Epidermal melanocyte (primary cell): Measurements from ENCODE around the gene TTLL5.

Experiments
- DNase-seq: peaks from one replicate; pipeline ENCODE4 v3.0.0; 2011; ENCODE audit warnings: low spot score; ENCODE audit not compliant: insufficient read length

The TTLL5 gene

DNA sequence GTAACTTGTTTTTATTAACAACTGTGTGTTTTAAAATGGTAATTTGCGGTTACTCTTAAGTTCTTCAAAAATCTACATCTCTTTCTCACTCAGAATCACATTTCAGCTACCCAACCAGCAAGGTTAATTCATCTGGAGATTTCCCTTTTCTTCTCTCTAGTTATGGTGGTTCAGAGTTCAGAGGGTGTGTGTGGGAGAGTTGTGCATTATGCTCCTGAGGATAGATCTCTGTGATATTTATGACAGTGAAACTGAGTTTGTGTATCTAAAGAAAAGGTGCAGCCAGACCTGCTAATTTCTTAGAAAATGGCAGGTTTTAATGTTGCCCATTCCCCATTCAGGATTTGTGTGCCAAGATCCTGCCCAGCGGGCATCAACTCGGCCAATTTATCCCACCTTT lies 73.8 kb downstream of the TTLL5 start:
- no peak for DNase-seq

DNA sequence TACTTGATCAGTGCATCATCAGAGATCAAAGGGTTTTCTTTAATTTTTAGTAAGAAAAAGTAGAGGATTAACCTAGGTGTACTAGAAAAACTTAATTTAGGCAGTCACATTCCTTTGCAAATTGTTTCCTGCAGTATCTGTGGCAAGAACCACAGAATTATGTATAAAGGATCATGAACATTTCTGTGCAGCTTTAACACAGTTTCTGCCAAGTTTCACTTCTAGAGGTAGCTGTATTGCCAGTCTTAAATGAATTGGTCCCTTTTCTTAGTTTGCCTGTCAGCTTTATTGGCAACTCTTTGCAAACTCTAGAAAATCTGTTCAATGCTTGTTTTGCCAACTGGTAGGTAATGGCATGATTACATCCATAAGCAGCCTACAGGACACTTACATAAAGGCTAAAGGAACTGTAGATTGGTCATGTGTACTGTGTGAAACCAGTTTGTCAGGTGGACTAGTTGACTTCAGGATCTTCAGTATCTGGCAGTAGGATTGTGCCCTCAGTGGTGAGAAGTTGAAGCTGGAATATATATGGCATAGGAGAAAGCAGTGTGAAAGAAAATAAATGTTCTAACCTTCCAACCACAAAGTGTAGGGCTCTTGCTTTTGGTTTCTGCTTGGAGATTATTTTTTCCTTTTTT lies 75.9 kb downstream of the TTLL5 start:
- no peak for DNase-seq

DNA sequence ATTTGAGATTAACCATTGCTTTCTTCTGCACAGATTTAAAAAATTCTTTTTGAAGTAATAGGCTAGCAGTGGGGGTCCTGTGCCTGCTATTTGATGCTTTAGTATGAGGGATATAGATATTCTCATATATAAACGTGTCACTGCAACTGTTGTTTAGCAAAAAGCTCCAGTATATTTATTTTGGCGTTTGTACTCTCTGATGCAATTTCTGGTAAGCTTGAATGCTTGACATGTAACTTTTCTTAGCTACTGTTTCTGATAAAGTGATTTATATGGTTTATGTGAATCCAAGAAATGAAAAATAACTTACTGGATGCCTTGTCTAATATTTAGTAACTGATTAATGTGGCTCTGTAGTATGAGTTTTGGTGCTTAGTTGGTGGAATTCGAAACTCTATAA lies 77.1 kb downstream of the TTLL5 start:
- DNase-seq = no peak

DNA sequence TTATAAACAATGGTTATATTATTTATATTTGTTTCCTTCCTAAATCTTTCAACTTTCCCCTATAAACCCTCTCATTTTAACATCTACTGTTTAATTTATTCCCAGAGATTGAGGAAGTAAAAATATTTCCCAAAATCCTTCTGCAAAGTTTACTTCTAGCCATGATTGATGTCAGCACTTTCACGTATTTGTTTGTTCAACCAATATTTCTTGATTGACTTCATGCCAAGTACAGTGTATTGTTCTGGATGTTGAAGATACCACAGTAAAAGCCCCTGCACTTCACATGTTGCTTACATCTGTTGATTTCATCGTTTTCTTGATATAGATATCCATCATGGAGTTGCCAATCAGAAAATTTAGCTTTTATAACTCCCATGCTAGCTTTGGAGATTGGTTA lies 81.8 kb downstream of the TTLL5 start:
- DNase-seq = no peak

DNA sequence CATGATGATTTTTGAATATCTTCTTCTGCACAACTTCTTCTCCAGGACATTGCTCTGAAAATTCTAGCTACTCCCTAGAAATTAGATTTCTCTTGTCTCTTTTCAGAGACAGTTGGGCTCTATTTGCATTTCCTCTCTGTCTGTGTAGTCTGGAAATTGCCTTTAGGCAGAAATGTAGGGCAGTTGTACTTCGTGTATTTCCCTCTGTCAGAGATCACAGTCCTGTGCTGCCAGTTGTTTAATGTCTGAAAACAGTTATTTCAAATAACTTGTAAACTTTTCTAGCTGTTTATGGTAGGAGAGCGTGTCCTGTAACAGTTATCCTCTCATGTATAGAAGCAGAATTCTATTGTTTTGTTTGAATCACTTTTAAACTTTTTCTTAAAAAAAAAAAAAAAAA lies 86.9 kb downstream of the TTLL5 start:
- DNase-seq = no peak

DNA sequence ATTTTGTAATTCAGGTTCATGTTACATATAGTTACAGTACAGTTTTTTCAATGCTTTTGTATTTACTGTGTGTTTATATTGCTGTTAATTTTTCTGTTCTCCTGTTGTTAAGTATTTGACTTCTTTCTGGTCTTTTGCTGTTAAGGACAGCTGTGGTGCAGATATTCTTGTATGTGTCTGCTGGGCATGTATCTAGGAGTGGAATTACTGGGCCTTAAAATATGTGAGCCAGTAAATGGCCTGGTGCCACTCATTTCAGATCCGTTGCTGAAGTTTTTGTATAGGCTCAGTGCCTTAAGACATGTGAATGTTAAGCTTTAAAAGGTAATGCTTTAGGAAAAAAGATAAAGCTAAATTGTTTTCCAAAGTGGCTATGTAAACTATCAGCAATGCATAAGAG lies 87.3 kb downstream of the TTLL5 start:
- no peak for DNase-seq

DNA sequence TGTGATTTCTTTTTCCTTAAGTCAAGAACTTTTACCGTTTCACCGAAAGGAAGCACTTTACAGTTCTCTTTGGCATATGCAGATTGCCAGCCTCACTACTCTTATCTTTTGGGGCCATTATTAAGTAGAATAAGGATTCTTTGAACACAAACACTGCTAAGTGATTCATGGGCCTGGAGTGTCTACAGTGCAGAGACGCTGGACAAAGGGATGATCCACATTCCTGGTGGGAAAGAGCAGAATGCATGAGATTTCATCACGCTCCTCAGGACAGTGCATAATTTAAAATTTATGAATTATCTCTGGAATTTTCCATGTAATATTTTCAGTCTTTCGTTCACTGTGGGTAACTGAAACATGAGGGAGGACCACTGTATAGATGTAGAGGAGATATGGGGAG lies 90.2 kb downstream of the TTLL5 start:
- no peak for DNase-seq

DNA sequence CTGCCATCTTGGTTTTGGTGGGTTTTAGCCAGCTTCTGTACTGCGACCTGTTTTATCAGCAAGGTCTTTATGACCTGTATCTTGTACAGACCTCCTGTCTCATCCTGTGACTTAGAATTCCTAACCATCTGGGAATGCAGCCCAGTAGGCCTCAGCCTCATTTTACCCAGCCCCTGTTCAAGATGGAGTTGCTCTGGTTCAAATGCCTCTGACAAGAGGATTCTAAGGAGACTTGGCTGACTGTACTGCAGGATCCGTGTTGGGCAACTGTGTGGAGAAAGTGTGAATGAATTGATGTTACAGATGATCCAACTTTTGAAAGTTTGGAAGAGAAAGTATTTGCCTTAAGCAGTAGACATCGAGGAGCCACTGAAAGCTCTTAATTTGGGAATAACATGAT lies 91.0 kb downstream of the TTLL5 start:
- DNase-seq = no peak

DNA sequence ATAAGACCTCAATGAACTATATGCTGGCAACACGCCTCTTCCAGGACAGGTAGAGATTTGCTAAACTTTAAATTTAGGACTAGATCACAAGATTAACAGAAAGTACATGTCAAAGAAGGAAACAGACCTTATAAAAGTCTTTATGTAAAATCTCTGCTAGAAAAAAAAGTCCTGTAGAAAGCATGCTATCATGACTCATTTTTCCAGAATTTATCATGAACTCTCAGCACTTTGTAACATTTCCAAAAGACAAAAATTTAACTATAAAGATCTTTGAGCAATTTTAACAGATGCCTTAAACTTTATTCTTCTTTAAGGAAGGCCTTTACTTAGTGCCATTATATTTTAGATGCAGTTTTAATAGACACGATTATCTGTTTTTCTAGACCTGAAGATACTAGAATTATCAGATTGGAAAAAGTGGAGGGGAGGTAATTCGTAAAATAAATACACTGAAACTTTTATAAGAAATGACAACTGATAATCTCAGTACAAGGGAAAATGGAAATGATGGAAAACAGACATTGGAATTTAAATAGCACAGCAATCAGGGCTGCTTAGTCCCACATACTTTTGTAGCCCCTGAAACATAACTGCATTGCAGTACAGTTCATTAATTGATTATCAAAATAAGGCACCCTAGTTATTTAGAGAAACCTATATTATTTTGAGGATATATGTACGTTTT lies 92.0 kb downstream of the TTLL5 start:
- DNase-seq = no peak

DNA sequence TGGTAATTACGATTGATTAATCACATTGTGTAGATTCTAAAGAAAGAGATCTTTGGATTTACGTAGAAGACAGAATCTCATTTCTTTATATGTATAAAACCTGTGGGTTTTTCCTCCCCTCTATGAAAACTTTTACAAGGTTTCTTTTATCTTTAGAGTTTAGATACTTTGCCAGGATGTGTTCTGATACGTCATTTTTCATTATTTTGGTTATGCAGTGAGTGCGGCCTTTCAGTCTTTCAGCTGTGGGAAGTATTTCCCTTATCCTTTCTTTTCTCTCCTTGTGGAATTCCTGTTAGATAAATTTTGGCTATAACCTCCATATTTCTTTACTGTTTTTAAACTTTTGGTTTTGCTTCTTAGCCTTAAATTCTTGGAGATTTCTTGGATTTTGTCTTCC lies 92.7 kb downstream of the TTLL5 start:
- no peak for DNase-seq

DNA sequence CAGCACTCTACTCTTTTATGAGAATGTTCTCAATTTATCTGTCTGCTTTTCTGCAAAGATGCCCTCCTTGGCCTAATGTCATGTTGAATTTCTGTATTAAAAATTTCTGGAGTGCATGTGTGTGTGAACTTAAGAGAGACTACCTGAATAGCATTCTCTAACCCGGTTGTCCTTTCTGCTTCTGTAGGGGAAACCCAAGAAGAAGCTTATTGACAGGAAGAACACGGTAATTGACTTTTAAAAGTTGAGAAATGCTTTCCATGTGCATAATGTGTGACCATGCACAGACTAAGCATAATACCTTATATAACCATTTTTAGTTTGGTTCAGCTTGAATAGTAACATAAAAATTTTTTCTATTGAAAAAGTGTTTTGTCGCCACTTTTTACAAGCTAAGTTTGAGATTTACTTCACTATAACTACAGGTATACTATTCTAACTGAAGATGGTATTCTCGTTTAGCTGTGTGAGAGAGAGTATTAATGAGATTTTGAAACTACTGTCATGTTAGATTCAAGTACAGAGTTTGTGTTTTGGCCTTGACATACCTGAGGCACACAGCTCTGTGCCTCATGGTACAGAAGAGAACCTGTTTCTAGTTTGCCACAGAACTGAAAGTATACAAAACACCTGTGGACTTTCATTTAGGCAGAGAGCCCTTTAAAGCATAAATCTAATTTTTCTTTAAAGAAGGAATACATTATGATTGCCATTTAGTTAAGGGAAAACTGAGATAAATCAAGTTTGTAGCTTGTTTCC lies 96.8 kb downstream of the TTLL5 start:
- DNase-seq = no peak

DNA sequence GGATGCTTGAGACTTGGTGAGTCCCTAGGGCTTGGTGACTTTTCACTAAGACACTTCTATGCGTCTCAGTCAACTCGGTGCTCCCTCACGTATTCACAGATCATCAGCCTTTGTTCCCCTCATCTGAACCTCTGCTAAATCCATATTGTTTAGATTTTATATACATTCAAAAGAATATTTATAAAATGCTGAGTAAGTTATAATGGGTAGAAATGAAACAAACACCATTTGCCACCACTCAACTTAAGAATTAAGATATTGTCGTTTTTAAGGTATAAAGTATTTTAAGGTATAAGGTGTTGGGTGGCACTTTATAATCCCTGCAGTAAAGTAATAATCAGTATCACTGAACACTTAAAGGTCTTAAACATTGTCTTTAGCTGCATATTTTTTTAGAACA lies 103.0 kb downstream of the TTLL5 start:
- DNase-seq = no peak

DNA sequence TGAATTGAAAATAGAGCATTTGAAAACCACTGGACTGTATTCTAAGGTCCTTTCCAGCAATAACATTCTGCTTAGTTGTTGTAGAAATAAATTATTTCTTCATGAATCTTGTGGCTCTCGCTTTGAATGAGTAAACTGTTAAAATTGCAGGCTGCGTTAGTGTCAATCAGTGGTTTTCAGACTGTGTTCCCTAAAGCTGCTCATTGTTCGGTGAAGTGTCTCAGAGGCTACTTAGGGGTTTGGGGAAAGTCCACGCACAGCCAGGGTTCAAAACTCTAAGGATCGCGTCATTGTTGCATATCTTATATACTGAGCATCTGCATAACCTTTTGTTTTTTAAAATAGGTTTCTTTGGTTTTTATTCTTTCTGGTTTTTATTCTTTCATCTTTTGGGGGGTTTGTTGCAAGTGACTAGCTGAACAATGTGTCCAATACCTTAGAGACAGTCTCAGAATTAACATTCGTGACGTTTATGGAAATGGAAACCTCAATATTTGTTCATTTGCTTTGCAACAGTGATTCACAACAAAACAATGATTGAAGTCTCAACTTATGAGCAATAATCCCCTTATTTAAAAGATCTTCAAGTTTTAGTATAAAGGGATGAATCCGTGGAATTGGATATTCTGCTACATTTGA lies 108.1 kb downstream of the TTLL5 start:
- no peak for DNase-seq

DNA sequence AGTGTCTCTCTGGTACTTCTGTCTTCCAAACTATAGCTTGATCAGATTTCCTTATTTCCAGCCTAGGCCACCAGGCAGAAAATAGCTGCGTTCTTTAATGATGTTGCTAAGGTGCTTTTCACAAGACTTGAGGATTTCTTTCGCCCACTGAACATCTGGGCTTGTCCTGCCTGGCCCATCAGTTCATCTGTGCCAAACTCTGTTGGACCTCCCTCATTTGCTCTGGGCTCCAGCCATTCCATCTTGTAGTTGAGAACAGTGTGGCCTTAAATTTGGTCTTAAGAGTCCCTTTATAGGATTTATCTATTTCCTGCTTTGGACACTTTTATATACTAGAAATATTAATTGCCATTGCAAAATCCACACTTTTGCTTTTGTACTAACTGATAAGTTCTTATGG lies 109.6 kb downstream of the TTLL5 start:
- DNase-seq = no peak

DNA sequence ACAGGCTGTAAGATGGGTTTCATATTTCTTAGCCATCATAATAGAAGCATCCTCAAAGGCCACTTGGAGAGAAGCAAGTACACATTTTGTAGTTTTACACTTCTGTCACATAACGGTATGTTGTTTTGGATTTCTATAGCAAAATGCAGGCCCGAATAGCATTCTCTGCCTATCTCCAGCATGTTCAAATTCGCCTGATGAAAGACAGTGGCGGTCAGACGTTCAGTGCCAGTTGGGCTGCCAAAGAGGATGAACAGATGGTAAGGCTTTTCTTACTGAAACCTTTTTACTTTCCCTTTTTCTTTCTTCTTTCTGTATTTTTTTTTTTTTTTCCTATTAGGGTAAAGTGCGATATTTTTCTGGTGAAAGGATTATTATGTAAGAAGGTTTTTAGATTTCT lies 110.5 kb downstream of the TTLL5 start:
- DNase-seq = no peak

DNA sequence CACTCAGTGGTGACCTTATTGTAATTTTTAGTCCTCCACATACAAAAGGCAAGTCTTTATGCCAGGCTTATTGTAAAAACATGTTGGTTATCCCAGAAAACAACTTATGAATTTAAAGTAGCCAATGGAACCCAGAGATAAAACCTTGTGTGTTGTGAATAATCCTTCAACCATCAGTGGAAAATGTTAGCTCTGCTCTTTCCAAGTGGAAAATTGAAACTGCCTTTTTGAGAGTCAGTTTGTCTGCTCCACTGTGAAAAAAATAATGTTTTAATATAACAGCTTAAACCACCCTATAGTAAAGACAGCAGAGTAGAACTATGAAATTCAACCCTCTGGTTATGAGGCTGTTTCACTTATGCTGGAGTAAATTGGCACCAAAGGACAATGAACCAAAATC lies 112.0 kb downstream of the TTLL5 start:
- DNase-seq = no peak

DNA sequence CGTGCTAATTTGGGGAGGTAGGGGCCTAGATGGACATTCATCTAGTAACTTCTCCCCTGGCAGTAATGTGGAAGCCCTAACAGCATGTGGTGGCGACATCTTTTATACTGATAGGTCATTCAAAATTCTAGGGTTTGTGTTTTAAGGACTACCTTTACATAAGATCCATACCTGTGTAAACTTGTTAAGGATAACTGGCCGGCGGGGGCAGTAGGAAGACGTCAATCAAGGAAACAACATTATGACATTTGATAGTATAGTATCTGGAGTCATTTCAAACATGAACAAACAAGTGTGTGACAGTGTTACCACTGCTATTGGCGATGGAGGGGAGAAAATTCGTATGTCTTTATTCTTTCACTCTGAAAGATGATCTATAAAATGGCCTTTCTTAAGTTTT lies 120.0 kb downstream of the TTLL5 start:
- DNase-seq = no peak

DNA sequence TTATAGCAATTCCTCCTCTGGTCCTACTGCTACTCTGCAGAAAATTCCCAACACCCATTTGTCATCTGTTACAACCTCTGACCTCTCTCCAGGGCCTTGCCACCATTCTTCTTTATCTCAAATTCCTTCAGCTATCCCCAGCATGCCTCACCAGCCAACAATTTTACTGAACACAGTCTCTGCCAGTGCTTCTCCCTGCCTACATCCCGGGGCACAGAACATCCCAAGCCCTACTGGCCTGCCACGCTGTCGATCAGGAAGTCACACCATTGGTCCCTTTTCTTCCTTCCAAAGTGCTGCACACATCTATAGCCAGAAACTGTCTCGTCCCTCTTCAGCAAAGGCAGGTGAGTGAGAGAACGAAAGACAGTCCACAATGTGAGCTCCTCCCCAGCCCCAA lies 122.1 kb downstream of the TTLL5 start:
- DNase-seq = no peak

DNA sequence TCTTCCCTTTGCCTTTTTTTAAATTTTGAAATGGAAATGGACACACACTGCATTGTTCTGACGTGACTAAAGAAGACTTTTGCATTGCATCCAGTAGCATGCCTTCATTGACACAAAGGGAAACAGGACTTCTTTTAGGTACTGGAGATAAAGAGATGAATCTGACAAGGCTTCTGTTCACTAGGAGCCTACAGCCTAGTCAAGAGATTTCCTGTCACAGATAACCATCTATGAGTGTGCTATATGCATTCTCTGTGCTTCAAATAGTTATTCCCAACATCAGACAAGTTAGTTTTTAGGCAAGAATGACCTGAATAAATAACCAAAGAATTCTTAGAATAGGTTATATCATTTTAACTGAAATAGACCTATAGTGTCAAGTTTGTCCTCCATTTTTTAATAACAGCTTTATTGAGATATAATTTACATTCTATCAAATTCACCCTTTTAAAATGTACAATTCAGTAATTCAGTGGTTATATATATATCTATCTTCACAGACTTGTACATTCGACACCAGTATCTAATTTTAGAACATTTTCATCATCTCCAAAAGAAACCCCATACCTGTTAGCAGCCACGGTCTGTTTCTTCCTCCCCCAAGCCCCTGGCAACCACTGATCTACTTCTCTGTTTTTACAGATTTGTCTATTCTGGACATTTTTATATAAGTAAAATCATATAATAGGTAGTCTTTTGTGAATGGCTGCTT lies 122.7 kb downstream of the TTLL5 start:
- DNase-seq = no peak

DNA sequence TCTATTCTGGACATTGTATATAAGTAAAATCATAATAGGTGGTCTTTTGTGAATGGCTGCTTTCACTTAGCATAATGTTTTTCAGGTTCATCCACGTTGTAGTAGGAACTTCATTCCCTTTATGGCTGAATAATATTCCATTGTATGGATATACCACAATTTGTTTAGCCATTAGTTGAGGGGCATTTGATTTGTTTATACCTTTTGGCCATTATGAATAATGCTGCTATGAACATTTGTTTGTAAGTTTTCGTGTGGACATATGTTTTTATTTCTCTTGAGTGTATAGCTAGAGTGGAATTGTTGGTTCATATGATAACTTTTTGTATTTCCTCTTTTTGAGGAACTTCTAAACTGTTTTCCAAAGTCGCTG lies 123.3 kb downstream of the TTLL5 start:
- no peak for DNase-seq

DNA sequence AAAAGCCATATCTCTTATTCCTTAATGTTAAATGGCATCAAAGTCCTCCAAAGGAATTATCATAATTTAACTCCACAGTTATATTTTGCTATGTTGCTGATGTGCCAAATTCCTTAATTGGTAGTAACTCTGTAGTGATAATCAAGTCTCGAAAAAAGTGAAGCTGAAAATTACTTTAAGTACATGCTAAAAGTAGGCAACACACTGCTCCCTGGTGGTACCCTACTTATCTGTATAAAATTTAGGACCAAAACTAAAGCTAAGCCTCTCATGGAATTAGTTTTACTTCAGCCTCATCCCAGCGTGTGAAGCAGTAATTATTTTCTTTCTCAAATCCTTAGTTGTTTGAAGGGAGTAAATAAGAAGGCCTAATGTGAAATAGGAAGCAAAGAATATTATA lies 132.8 kb downstream of the TTLL5 start:
- DNase-seq = no peak

DNA sequence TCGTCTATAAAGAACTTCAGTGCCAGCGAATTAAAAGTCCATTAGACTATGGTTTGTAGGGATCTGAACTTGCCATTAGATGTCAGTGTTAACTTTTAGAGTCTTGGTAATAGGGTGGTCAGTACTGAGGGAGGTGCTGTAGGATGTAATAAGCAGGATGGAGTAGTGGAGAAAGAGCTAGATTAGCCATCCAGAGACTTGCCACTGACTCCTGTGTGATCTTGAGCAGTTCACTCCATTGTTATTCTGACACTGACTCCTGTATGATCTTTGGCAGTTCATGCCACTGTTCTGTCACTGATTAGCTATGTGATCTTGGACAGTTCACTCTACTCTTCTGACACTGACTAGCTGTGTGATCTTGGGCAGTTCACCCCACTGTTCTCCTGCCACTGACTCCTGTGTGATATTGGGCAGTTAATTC lies 133.6 kb downstream of the TTLL5 start:
- no peak for DNase-seq
